HG03060 (cell line): ENCODE results near the gene SFXN5.

Experiments used
- ATAC-seq: cut with Tn5 transposase; IDR thresholded peaks from one replicate; pipeline ENCODE4 v1.9.1; 2021; ENCODE audit warnings: low read depth, moderate number of reproducible peaks; ENCODE audit not compliant: unreplicated experiment

SFXN5 gene

DNA sequence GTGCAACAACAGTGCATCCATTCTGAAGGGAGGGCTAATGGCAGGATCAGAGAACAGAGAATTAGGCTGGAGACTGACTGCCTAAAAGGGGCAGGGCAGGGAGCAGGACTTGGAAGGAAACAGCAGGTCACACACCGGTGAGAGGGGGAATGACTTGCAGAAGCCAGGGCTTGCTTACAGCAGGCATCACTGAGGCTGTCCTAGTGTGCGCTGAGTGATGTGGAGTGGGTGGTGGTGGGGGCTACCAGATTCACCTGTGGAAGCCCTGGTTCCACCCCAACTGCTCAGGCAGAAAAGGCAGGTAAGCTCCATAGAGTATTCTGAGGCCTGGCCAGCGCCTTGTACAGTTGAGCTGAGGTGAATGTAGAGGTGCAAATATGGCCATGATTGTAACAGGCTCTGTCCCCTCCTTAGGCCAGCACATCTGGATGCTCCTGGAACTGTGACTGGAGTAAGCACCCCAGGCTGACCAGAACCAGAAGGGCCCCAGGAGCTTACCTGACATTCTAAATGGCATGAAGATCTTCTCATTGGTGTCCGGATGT lies 49.4 kb downstream of the SFXN5 start:
- ATAC-seq, result no peak

DNA sequence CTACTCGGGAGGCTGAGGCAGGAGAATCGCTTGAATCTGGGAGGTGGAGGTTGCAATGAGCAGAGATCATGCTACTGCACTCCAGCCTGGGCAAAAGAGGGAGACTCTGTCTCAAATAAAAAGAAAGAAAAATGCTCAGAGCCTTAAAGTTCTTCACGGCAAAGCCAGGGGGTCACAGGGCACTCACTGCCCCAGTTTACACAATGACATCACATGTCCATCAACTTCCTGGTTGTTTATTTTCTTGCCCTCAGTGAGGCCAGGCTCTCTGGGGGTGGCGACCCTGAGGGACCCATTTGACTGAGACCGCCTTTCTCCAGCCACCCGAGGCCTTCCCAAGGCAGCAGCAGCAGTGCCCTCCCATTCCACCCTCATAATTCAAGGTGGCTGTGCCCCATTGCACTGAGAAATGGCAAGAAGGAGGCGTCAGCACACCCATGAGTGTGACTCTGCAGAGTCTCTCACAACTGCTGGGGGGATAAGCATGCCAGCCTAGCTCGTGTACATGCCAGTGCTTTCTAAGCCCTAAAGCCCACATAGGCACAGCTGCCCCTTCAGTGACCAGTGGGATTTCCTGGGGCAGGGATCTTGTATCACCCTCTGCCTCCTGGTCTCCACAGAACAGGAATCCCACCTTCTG lies 50.0 kb downstream of the SFXN5 start:
- ATAC-seq, result no peak

- no peak for ATAC-seq
These were observed 50.7 kb downstream of the SFXN5 start for GRCh38 chr2:73020657-73021370.

GRCh38 chr2:73020306-73020656 lies 51.2 kb downstream of the SFXN5 start:
- no peak for ATAC-seq

DNA sequence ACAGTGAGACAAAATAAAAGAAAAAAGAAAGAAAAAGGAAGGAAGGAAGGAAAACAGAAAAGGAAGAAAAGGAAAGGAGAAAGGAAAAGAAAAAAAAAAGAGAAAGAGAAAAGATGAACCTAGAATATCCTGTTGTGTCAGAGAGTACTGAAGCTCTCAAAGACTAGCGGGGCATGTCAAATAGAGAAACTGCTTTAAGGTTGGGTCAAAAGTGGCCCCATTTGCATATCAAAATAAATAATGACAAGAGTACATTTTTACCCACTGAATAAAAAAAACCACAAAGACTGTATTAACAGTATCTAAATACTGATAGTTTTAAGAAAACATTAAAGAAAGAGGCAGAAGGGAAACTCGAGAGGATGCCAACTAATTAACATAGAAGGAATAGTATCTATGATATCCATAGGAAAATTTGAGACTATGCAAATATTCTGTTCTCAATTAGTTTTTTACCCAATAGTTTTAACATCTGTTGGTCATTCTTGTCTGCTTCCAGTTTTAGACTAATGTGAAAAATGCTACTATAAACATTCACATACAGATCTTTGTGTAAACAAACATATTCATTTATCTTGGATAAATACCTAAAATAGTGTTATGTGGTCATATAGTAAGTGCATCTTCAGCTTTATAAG lies 53.2 kb downstream of the SFXN5 start:
- ATAC-seq, result no peak

DNA sequence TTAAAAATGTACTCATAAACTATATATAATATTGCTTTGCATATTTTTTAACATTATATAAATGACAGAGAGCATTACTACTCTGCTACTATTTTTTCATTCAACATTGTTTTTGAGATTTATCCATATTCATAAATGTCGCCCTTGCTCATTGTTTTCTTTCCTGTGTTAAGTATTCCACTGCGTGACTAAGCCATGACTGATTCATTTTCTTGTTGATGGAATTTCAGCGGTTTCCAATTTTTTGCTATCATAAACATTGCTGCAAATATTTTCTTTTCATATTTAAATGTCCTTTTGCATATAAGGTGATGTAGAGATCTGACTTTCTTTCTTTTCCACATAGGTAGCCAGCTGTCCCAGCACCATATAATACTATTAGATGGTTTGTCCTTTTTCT lies 57.6 kb downstream of the SFXN5 start:
- no peak for ATAC-seq

GRCh38 chr2:73009177-73009839 lies 62.2 kb downstream of the SFXN5 start:
- ATAC-seq, result no peak

GRCh38 chr2:73008766-73009135 lies 62.8 kb downstream of the SFXN5 start:
- no peak for ATAC-seq

DNA sequence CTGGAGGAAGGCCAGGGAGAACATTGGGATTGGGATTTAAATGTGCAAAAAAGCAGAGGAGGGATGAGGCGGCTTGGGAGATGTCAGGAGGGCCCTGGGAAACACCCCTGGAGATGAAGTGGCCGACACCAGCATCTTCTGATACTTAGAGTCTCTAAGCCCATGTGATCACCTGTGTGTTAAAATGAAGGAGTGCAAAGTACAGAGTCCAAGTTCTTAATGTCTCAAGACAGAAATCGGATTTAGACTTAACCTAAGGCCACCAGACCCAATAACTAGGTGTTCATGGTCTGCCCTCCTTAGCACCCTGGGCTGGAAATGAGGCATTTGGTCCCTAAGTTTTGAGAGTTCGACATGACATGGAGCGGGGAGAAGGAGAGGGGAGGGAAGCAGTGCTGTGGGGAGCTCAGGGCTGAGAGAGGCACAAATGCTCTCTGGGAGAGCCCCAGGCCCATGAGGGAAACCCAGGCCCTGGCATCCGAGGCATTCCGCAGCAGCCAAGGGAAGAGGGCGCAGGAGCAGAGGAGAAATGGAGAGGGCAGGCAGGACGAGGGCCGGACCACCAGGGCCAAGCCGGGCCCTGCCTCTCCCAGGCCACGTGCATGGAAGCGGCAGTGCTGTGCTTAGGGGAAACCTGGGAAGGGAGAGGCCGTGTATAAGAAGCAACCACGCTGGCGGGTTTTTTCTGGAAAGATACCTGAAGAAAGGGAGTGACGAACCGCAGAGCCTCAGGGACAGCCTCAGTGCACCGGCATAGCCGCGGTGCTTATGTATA lies 63.3 kb downstream of the SFXN5 start:
- ATAC-seq, result no peak

GRCh38 chr2:73006969-73007710 lies 64.4 kb downstream of the SFXN5 start:
- ATAC-seq, result no peak

GRCh38 chr2:73004889-73005596 lies 66.5 kb downstream of the SFXN5 start:
- ATAC-seq, result no peak

GRCh38 chr2:73004466-73004865 lies 67.0 kb downstream of the SFXN5 start:
- ATAC-seq, result no peak

GRCh38 chr2:73003027-73003426 lies 68.5 kb downstream of the SFXN5 start:
- ATAC-seq, result no peak

DNA sequence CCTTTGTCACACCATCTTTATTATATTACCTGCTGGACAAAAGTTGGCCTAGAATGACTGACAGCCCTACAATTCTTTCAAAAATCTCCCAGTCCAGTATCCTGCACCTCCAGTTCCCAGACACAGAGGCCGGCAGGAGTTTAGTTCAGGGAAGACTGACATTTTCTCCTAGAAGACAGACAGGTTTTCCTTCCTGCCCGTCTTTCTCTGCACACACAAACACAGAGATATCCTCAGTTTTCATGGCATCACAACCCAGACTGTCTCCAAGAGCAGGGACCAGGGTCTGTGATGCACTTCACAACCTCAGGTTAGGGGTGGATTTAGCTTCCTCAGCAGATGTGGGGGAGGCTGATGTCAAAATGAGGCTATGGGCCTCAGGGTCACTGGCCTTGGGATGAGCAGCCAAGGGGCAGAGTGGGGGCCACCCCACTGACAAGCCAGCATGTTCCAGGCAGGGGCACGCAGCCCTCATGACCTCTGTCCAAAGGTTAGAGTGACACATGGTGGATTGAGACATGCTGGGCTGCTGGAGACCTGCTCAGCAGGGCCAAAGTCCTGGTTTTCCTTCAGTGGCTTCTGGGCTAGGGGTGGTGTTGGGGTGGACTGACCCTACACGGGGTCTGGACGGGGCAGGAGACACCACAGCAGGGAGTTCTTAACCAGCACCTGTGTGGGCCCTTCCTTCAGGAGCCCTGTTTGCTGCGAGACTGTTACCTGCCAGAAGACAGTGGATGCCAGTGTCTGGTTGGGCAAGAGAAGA lies 70.5 kb downstream of the SFXN5 start:
- ATAC-seq, result no peak

- ATAC-seq, result no peak
These were observed 71.5 kb downstream of the SFXN5 start for GRCh38 chr2:72999729-73000725.

GRCh38 chr2:72998724-72999123 lies 72.8 kb downstream of the SFXN5 start:
- no peak for ATAC-seq

- ATAC-seq, result no peak
These were observed 73.3 kb downstream of the SFXN5 start for GRCh38 chr2:72998234-72998651.
